Adrenal gland (tissue), 5 donors: ENCODE measurements around the gene FGGY.

Source experiments
- CTCF ChIP-seq, 6 experiments: fragments of 450-650 bp in 4 of 6; fragments of 200-600 bp in 2 of 6; sonication (generic) in 1 of 6; IDR thresholded peaks; 1 replicate in 5 of 6; 2 replicates in 1 of 6; pipeline versions ENCODE4 v1.5.1 to v1.8.0; 2016 to 2021; ENCODE audit warnings: antibody characterized with exemption in 6 of 6, mild to moderate bottlenecking in 2 of 6, moderate library complexity in 1 of 6
- POLR2A ChIP-seq, 2 donors: fragments of 450-650 bp; IDR thresholded peaks; one replicate each; pipeline ENCODE4 v1.6.1; 2017; ENCODE audit warnings: antibody characterized with exemption in 2 of 2, mild to moderate bottlenecking in 2 of 2, moderate library complexity in 1 of 2
- donor health status: DM: no; HTN: no; CAD: no.

- TF ChIP-seq POLR2A (IDR thresholded peaks at IDR 0.05): no peak
- no peak for TF ChIP-seq CTCF (IDR thresholded peaks at IDR 0.05)
These were observed 260.6 kb downstream of the FGGY start for GRCh38 chr1:59557549-59557885.
